ES-I3 (cell line): ENCODE data around the gene TACC2.

ENCODE experiments used
- H3K36me3 ChIP-seq: 2 replicates; pipeline ENCODE4 v1.6.1; 2013; ENCODE audit warnings: mild to moderate bottlenecking, low read length, control low read depth, moderate library complexity; ENCODE audit not compliant: insufficient read depth
- H3K4me1 ChIP-seq: 2 replicates; pipeline ENCODE4 v1.6.1; 2013; ENCODE audit warnings: mild to moderate bottlenecking, control low read depth, low read length; ENCODE audit not compliant: insufficient read depth
- H3K9ac ChIP-seq: 2 replicates; pipeline ENCODE4 v1.6.1; 2013; ENCODE audit warnings: low read depth, mild to moderate bottlenecking, low read length, moderate library complexity
- H3K9me3 ChIP-seq: 2 replicates; pipeline ENCODE4 v1.6.1; 2013; ENCODE audit warnings: mild to moderate bottlenecking, low read length, moderate library complexity; ENCODE audit not compliant: control insufficient read depth, insufficient read depth

TACC2 gene

GRCh38 chr10:122030200-122030552 is 41.2 kb downstream of the TACC2 start:
- H3K9me3 ChIP-seq: no peaks in the 10 kb centered on the region
- H3K36me3 ChIP-seq: no peaks in the 10 kb centered on the region
- no peaks in the 10 kb centered on the region for H3K4me1 ChIP-seq
- no peak overlapping the region for H3K9ac ChIP-seq

GRCh38 chr10:122033224-122033926 is 44.4 kb downstream of the TACC2 start:
- H3K4me1 ChIP-seq: no peaks in the 10 kb centered on the region
- no peaks in the 10 kb centered on the region for H3K9me3 ChIP-seq
- no peaks in the 10 kb centered on the region for H3K36me3 ChIP-seq
- no peak overlapping the region for H3K9ac ChIP-seq

DNA sequence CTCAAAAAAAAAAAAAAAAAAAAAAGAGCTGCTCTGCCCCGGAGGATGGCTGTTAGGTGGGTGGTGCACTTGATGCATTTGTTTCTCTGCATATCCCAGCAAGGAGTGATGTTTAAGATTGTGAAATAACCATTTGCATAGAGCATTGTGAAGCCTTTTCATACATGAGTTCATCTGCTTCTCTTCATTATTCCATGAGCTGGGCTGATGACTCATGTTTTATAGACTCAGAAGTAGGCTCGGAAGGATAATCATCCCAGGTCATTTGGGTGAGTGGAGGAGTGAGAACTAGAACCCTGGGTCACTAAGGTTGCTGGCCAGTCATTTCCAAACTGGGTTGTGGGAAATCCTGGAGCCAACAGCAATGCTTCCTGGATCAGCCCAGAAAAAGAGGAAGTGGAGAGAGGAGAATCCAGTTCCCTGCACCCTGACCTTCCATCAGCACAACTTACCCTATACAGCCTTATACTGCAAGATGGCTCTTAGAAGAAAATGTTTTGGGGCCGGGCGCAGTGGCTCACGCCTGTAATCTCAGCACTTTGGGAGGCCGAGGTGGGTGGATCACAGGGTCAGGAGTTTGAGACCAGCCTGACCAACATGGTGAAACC is 45.3 kb downstream of the TACC2 start:
- Histone ChIP-seq H3K9ac (no peak overlapping the region), H3K36me3 (no peaks in the 10 kb centered on the region)

GRCh38 chr10:122040786-122041185 is 51.8 kb downstream of the TACC2 start:
- no peaks in the 10 kb centered on the region for H3K36me3 ChIP-seq

More for the DNA sequence above, 45.3 kb downstream of the TACC2 start:
- Histone ChIP-seq H3K9me3 (no peaks in the 10 kb centered on the region), H3K4me1 (no peaks in the 10 kb centered on the region)

GRCh38 chr10:122042836-122043235 is 53.9 kb downstream of the TACC2 start:
- Histone ChIP-seq H3K36me3 (no peaks in the 10 kb centered on the region), H3K9ac (no peak overlapping the region), H3K9me3 (no peaks in the 10 kb centered on the region), H3K4me1 (peaks cover 15% of the 10 kb centered on the region; the same call in 1 of the 2 replicates)

More at GRCh38 chr10:122040786-122041185, 51.8 kb downstream of the TACC2 start:
- Histone ChIP-seq H3K9ac (no peak overlapping the region), H3K4me1 (peaks cover 15% of the 10 kb centered on the region; the same call in 1 of the 2 replicates), H3K9me3 (no peaks in the 10 kb centered on the region)

- Histone ChIP-seq H3K36me3 (no peaks in the 10 kb centered on the region), H3K9me3 (no peaks in the 10 kb centered on the region), H3K4me1 (peaks cover 22% of the 10 kb centered on the region; the same call in 1 of the 2 replicates), H3K9ac (no peak overlapping the region)
Measured at GRCh38 chr10:122044045-122044661, 55.2 kb downstream of the TACC2 start.

DNA sequence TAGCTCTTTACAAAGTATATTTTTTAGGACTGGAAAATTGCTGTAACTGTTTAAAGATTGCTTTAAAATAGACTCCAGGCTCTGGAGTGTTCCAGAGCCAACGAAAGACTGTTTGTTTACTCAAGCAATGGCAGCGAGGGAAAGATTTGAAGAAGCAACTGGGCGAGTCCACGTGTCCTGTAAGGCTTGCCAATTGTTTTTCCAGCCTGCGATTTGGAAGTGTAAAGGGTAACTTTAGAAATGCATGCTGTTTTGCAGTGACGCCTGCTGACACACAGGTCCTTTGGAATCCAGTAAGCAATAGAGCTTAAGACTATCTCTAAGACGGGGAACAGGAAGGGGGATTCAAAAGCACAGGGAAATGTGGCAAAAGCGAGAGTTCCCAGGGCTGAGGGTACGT is 55.8 kb downstream of the TACC2 start:
- Histone ChIP-seq H3K4me1 (peaks cover 22% of the 10 kb centered on the region; the same call in 1 of the 2 replicates), H3K9ac (no peak overlapping the region)

DNA sequence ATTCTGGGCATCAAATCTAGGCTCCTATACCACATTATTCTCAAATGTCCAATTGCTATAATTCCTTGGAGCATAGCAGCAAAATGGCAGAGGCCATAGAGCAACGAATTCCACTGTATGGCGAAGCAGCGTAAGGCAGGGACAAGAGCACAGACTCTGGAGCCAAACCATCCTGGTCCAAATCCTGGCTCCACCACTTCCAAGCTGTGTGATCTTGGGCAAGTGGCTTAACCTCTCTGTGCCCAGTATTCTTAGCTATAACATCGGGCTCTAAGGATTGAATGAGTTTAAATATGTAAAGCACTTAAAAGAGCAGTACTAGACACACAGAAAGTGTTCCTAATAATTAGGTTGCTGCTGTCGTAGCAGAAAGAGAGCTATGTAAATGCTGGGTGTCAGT is 56.2 kb downstream of the TACC2 start:
- no peaks in the 10 kb centered on the region for H3K36me3 ChIP-seq
- no peaks in the 10 kb centered on the region for H3K9me3 ChIP-seq
- no peak overlapping the region for H3K9ac ChIP-seq
- peaks cover 22% of the 10 kb centered on the region; the same call in 1 of the 2 replicates for H3K4me1 ChIP-seq

More for the DNA sequence above, 55.8 kb downstream of the TACC2 start:
- H3K36me3 ChIP-seq: no peaks in the 10 kb centered on the region
- no peaks in the 10 kb centered on the region for H3K9me3 ChIP-seq

- H3K4me1 ChIP-seq: peaks cover 28% of the 10 kb centered on the region; the same call in 1 of the 2 replicates
- H3K9ac ChIP-seq: no peak overlapping the region
- H3K9me3 ChIP-seq: no peaks in the 10 kb centered on the region
- no peaks in the 10 kb centered on the region for H3K36me3 ChIP-seq
Measured at GRCh38 chr10:122047560-122047959, 58.6 kb downstream of the TACC2 start.

DNA sequence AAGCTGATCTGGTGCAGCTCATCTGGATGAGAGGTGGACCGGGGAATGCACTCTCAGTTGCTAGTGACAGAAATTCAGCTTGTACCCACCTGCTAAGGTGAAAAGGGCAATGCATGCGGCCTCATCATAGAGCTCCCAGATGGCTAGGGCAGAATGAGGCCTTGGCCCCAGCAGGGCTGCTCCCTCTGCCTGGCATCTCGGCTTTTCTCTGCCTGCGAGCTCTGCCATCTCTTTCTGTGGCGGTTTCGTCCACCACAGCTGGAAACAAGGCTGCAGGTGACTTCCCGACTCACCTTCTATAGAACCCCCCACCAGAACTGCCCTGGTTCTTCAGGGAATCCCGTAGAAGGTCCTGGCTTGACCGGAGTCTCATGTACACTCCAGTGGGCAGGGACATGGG is 60.1 kb downstream of the TACC2 start:
- H3K4me1 ChIP-seq: peaks cover 22% of the 10 kb centered on the region; the same call in 1 of the 2 replicates
- H3K36me3 ChIP-seq: no peaks in the 10 kb centered on the region
- H3K9me3 ChIP-seq: no peaks in the 10 kb centered on the region
- no peak overlapping the region for H3K9ac ChIP-seq

DNA sequence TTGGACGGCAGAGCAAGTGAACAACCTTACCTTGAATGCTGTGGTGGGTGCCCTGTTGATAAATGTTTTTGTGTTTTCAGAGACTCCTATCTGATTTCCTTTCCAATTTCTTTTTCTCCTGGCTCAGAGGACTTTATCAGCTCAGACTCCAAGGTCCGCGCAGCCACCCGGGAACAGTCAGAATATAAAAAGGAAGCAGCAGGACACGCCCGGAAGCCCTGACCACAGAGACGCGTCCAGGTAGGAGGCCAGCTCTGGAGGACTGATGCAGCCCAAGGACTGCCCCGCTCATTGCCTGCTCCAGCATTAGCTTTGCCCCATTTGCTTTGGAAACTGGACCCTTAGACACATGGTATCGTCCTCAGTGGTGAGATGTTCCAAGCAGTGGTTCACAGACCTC is 61.3 kb downstream of the TACC2 start:
- Histone ChIP-seq H3K36me3 (no peaks in the 10 kb centered on the region), H3K9ac (no peak overlapping the region), H3K9me3 (no peaks in the 10 kb centered on the region), H3K4me1 (peaks cover 19% of the 10 kb centered on the region)

DNA sequence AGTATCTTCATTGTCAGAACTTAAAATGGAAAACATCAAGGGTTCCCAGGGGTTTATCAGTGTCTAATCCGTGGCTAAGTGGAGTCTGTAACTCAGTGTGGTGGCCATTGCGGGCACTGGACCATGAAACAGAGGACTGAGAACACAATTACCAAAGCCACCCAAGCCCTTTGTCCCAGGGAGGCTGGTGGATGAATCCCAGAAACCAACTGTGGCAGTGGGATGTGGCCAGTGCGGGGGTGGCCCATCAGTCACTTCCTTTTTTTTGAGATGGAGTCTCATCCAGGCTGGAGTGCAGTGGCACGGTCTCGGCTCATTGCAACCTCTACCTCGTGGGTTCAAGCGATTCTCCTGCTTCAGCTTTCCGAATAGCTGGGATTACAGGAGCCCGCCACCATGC is 61.8 kb downstream of the TACC2 start:
- H3K36me3 ChIP-seq: no peaks in the 10 kb centered on the region
- H3K4me1 ChIP-seq: peaks cover 19% of the 10 kb centered on the region
- no peak overlapping the region for H3K9ac ChIP-seq
- no peaks in the 10 kb centered on the region for H3K9me3 ChIP-seq

- H3K9ac ChIP-seq: no peak overlapping the region
- no peaks in the 10 kb centered on the region for H3K36me3 ChIP-seq
- H3K4me1 ChIP-seq: peaks cover 19% of the 10 kb centered on the region
- no peaks in the 10 kb centered on the region for H3K9me3 ChIP-seq
Measured at GRCh38 chr10:122051609-122052385, 62.8 kb downstream of the TACC2 start.

DNA sequence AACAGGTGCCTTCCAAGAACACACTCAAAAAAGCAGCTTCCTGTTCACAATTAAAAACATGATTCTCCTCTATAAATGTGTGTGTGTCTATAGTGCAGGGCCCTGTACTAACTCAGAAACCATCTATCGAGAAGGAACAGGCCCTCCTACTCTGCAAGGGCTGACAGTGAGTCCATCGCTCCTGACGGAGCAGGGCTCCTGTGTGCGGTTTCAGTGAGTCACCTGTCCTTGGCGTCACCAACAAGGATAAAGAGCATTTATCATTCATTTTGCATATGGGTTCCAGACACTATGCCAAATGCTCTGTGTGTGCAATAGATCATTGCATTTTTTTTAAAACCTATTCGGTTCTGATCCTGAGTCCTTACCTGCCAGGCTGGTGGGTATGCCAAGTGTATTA is 63.7 kb downstream of the TACC2 start:
- no peaks in the 10 kb centered on the region for H3K36me3 ChIP-seq
- H3K4me1 ChIP-seq: peaks cover 19% of the 10 kb centered on the region
- no peak overlapping the region for H3K9ac ChIP-seq
- H3K9me3 ChIP-seq: no peaks in the 10 kb centered on the region
